Neural progenitor cell (in vitro differentiated cells): ENCODE results near the gene KCNAB1. TPM values are rescaled to one million over a fixed set of nuclear protein-coding genes. Genes with fewer than 3 reads are reported as not detected.

Experiments
- DNase-seq: peaks from one replicate; pipeline ENCODE4 v3.0.0-alpha.2; 2016; ENCODE audit warnings: low spot score
- H2AFZ ChIP-seq: fragments of 200-600 bp; sonication (generic); replicated peaks from 2 replicates; pipeline ENCODE4 v1.6.1; 2016; ENCODE audit warnings: antibody characterized with exemption
- H3F3A ChIP-seq: fragments of 200-600 bp; sonication (generic); 2 replicates; pipeline ENCODE4 v1.6.1; 2016; ENCODE audit warnings: antibody characterized with exemption, low read depth
- H3K27ac ChIP-seq: fragments of 200-600 bp; sonication (generic); 2 replicates; pipeline ENCODE4 v1.5.1; 2016; ENCODE audit warnings: mild to moderate bottlenecking
- H3K27me3 ChIP-seq: fragments of 200-600 bp; sonication (generic); 2 replicates; pipeline ENCODE4 v1.6.1; 2016; ENCODE audit warnings: mild to moderate bottlenecking, moderate library complexity
- H3K36me3 ChIP-seq: fragments of 200-600 bp; sonication (generic); 2 replicates; pipeline ENCODE4 v1.5.1; 2016
- H3K4me1 ChIP-seq: fragments of 200-600 bp; sonication (generic); 2 replicates; pipeline ENCODE4 v1.6.1; 2016; ENCODE audit warnings: mixed run types
- H3K4me2 ChIP-seq: fragments of 200-600 bp; sonication (generic); 2 replicates; pipeline ENCODE4 v1.6.1; 2016
- H3K4me3 ChIP-seq: fragments of 200-600 bp; sonication (generic); 2 replicates; pipeline ENCODE4 v1.5.1; 2016
- H3K79me2 ChIP-seq: fragments of 200-600 bp; sonication (generic); 2 replicates; pipeline ENCODE4 v1.6.1; 2016; ENCODE audit warnings: low read depth
- H3K9ac ChIP-seq: fragments of 200-600 bp; sonication (generic); 2 replicates; pipeline ENCODE4 v1.6.1; 2016
- H3K9me3 ChIP-seq: fragments of 200-600 bp; sonication (generic); 2 replicates; pipeline ENCODE4 v1.5.1; 2016; ENCODE audit warnings: low read depth
- H4K20me1 ChIP-seq: fragments of 200-600 bp; sonication (generic); 2 replicates; pipeline ENCODE4 v1.6.1; 2016; ENCODE audit warnings: low read depth
- H3K27ac Mint-ChIP-seq: 3 replicates; pipeline ENCODE4 v1.8.0; 2021; ENCODE audit warnings: mixed read lengths
- H3K27me3 Mint-ChIP-seq: 2 replicates; pipeline ENCODE4 v1.8.0; 2022; ENCODE audit warnings: low read depth, mild to moderate bottlenecking, inconsistent platforms, moderate library complexity, mixed read lengths; ENCODE audit not compliant: insufficient read depth
- H3K36me3 Mint-ChIP-seq: 3 replicates; pipeline ENCODE4 v1.8.0; 2021; ENCODE audit warnings: mixed read lengths
- H3K4me1 Mint-ChIP-seq: 3 replicates; pipeline ENCODE4 v1.8.0; 2021; ENCODE audit warnings: mixed read lengths
- H3K4me3 Mint-ChIP-seq: 3 replicates; pipeline ENCODE4 v1.8.0; 2021; ENCODE audit warnings: mild to moderate bottlenecking, moderate library complexity, mixed read lengths
- H3K9me3 Mint-ChIP-seq: 3 replicates; pipeline ENCODE4 v1.8.0; 2020; ENCODE audit warnings: mixed read lengths
- EZH2 ChIP-seq: fragments of 200-600 bp; sonication (generic); IDR thresholded peaks from 2 replicates; pipeline ENCODE4 v1.6.1; 2017; ENCODE audit warnings: antibody characterized with exemption, mild to moderate bottlenecking, moderate library complexity
- EZH2phosphoT487 ChIP-seq: fragments of 200-600 bp; sonication (generic); IDR thresholded peaks from 2 replicates; pipeline ENCODE4 v1.6.1; 2017; ENCODE audit warnings: antibody characterized with exemption
- total RNA-seq: library from RNA; depleted of rRNA; stranded (reverse); fragments of >200 nt; gene quantifications from 2 replicates; pipeline ENCODE4 v1.2.3, GENCODE V29; 2015; ENCODE audit warnings: low replicate concordance
- TF ChIP-seq, protein P1 (sequence below): fragments of 200-600 bp; sonication (generic); IDR thresholded peaks from 2 replicates; pipeline ENCODE4 v1.5.1; 2017; ENCODE audit warnings: antibody characterized with exemption, mild to moderate bottlenecking

Gene KCNAB1
- total RNA-seq, 1 donor from 2014 or later = 0.24 TPM

DNA sequence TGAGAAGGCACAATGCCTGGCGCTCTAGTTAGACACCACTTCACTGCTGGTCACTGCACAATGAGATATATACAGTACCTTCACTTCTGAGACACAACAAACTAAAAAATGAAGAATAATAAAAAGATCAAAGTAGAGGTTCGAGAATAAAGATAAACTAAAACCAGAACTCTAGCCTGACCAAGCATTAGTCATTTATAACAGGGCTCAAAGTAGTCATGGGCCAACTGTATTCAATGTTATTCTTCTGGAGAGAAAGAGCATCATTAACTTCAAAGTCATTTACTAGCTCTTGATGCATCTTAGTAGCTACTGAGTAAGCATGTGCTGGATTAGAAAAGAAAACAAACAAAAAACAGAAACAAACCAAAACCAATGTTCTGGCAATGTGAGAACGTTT is 289.3 kb downstream of the KCNAB1 start:
- H3K9ac ChIP-seq = no peak overlapping the region
- H3K36me3 ChIP-seq = no peaks in the 10 kb centered on the region
- H3K79me2 ChIP-seq = no peaks in the 10 kb centered on the region
- Mint-ChIP-seq H3K4me3 (no peak overlapping the region), H3K4me1 (peaks cover 4% of the 10 kb centered on the region), H3K9me3 (no peaks in the 10 kb centered on the region), H3K27ac (no peak overlapping the region), H3K27me3 (peaks cover 2% of the 10 kb centered on the region), H3K36me3 (no peaks in the 10 kb centered on the region)
- H3K27ac ChIP-seq = no peak overlapping the region
- peaks cover 2% of the 10 kb centered on the region for H3K4me1 ChIP-seq
- no peak overlapping the region for H2AFZ ChIP-seq
- H3K27me3 ChIP-seq = no peaks in the 10 kb centered on the region
- H3K9me3 ChIP-seq = no peaks in the 10 kb centered on the region
- no peak overlapping the region for H3K4me2 ChIP-seq
- TF ChIP-seq EZH2phosphoT487 (no peak), EZH2 (no peak)
- TF ChIP-seq, protein P1, sequence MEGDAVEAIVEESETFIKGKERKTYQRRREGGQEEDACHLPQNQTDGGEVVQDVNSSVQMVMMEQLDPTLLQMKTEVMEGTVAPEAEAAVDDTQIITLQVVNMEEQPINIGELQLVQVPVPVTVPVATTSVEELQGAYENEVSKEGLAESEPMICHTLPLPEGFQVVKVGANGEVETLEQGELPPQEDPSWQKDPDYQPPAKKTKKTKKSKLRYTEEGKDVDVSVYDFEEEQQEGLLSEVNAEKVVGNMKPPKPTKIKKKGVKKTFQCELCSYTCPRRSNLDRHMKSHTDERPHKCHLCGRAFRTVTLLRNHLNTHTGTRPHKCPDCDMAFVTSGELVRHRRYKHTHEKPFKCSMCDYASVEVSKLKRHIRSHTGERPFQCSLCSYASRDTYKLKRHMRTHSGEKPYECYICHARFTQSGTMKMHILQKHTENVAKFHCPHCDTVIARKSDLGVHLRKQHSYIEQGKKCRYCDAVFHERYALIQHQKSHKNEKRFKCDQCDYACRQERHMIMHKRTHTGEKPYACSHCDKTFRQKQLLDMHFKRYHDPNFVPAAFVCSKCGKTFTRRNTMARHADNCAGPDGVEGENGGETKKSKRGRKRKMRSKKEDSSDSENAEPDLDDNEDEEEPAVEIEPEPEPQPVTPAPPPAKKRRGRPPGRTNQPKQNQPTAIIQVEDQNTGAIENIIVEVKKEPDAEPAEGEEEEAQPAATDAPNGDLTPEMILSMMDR = no peak
- H3F3A ChIP-seq = no peaks in the 10 kb centered on the region
- H3K4me3 ChIP-seq = no peak overlapping the region
- no peaks in the 10 kb centered on the region for H4K20me1 ChIP-seq
- DNase-seq = no peak

GRCh38 chr3:156412600-156412999 is 292.2 kb downstream of the KCNAB1 start:
- Histone ChIP-seq H3F3A (no peaks in the 10 kb centered on the region), H3K9ac (no peak overlapping the region), H3K36me3 (no peaks in the 10 kb centered on the region), H4K20me1 (no peaks in the 10 kb centered on the region), H3K27me3 (no peaks in the 10 kb centered on the region), H3K27ac (no peak overlapping the region), H3K4me2 (no peak overlapping the region), H3K9me3 (no peaks in the 10 kb centered on the region), H3K4me3 (no peak overlapping the region), H3K4me1 (no peaks in the 10 kb centered on the region), H3K79me2 (no peaks in the 10 kb centered on the region), H2AFZ (no peak overlapping the region)
- Mint-ChIP-seq H3K9me3 (no peaks in the 10 kb centered on the region), H3K27me3 (no peaks in the 10 kb centered on the region), H3K4me3 (no peak overlapping the region), H3K27ac (no peak overlapping the region), H3K36me3 (no peaks in the 10 kb centered on the region), H3K4me1 (no peaks in the 10 kb centered on the region)
- no peak for TF ChIP-seq EZH2phosphoT487
- no peak for TF ChIP-seq EZH2
- TF ChIP-seq, protein P1 = no peak
- no peak for DNase-seq

- Mint-ChIP-seq H3K4me3 (no peak overlapping the region), H3K27me3 (no peaks in the 10 kb centered on the region), H3K36me3 (no peaks in the 10 kb centered on the region), H3K9me3 (no peaks in the 10 kb centered on the region), H3K4me1 (no peaks in the 10 kb centered on the region), H3K27ac (no peak overlapping the region)
- Histone ChIP-seq H3K9ac (no peak overlapping the region), H3K9me3 (no peaks in the 10 kb centered on the region), H3K27ac (no peak overlapping the region), H3K4me2 (no peak overlapping the region), H3K4me3 (no peak overlapping the region), H3K4me1 (no peaks in the 10 kb centered on the region), H3K79me2 (no peaks in the 10 kb centered on the region), H3K27me3 (no peaks in the 10 kb centered on the region), H2AFZ (no peak overlapping the region), H3K36me3 (no peaks in the 10 kb centered on the region), H3F3A (no peaks in the 10 kb centered on the region), H4K20me1 (no peaks in the 10 kb centered on the region)
- no peak for DNase-seq
- TF ChIP-seq, protein P1 = no peak
- TF ChIP-seq EZH2 (no peak), EZH2phosphoT487 (no peak)
Measured at GRCh38 chr3:156413293-156413892, 293.0 kb downstream of the KCNAB1 start.
